Measurements from ENCODE around the gene CHD9.

CHD9 gene

DNA sequence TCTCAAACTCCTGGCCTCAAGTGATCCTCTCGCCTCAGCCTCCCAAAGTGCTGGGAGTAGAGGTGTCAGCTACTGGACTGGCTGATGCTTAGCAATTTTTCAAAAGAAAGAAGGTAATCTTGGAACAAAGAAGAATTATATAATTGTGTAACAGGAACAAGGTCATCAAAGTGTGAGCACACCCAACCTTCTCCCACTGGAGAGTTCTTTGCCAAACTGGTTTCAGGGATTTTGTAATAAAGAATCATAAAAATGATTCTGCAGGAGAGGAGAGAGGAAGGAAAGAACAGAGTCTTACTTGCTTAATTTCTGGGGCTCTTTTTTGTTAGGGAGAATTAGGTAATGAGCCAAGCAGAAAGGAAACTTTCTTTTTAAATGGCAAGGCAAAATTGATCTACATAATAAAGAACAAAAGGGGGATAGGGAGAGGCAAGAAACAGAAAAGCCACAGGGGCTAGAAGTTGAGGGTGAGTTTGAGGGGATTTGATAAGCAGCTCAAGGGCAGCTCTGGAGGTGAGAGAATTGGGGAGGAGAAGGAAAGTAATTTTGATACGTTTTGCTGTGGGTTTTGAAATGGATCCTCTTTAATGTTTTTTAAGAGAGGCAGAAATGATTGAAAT is 23.4 kb upstream of the CHD9 start:
- ChIA-PET CTCF (interaction anchor here (1.4 kb wide), 1 partner anchor 9 kb away, joined by 3 read pairs; no protein-coding TSS in a partner anchor), POLR2A (no interaction called here)
- no peaks in the 10 kb centered on the region for H3K4me1 ChIP-seq (ENCODE audit: control insufficient read depth, insufficient read depth, low read length)
- no peak overlapping the region for H3K27ac ChIP-seq (ENCODE audit: extremely low read depth, low read depth, low read length)
- H3K9me3 ChIP-seq (ENCODE audit: control insufficient read depth, insufficient read depth, low read depth, low read length) = no peaks in the 10 kb centered on the region; the same call in 1 of the 2 replicates
- H3K36me3 ChIP-seq (ENCODE audit: control insufficient read depth in 2 of 2, insufficient read depth in 1 of 2, low read length in 2 of 2) = no peaks in the 10 kb centered on the region
- no peak overlapping the region for H3K4me3 ChIP-seq (ENCODE audit: low read depth, low read length)
- TF ChIP-seq MZF1 (tag by site-specific recombination; IDR thresholded peaks at IDR 0.05; ENCODE audit: borderline replicate concordance) (no peak), ZNF184 (tag by site-specific recombination; IDR thresholded peaks at IDR 0.05) (no peak), RBAK (tag by site-specific recombination; IDR thresholded peaks at IDR 0.05) (no peak), ZNF843 (tag by site-specific recombination; IDR thresholded peaks at IDR 0.05) (no peak), GLIS2 (tag by site-specific recombination; IDR thresholded peaks at IDR 0.05) (no peak), ZFHX2 (tag by site-specific recombination; conservative IDR thresholded peaks at IDR 0.05) (no peak), ZFP69B (tag by site-specific recombination; IDR thresholded peaks at IDR 0.05) (no peak), ZNF830 (tag by site-specific recombination; IDR thresholded peaks at IDR 0.05; ENCODE audit: low read depth) (no peak), ZNF221 (tag by site-specific recombination; IDR thresholded peaks at IDR 0.05; ENCODE audit: borderline replicate concordance) (no peak)
- TF ChIP-seq, protein P1, sequence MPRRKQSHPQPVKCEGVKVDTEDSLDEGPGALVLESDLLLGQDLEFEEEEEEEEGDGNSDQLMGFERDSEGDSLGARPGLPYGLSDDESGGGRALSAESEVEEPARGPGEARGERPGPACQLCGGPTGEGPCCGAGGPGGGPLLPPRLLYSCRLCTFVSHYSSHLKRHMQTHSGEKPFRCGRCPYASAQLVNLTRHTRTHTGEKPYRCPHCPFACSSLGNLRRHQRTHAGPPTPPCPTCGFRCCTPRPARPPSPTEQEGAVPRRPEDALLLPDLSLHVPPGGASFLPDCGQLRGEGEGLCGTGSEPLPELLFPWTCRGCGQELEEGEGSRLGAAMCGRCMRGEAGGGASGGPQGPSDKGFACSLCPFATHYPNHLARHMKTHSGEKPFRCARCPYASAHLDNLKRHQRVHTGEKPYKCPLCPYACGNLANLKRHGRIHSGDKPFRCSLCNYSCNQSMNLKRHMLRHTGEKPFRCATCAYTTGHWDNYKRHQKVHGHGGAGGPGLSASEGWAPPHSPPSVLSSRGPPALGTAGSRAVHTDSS (tag by site-specific recombination; IDR thresholded peaks at IDR 0.05) = no peak
- TF ChIP-seq, protein P2, sequence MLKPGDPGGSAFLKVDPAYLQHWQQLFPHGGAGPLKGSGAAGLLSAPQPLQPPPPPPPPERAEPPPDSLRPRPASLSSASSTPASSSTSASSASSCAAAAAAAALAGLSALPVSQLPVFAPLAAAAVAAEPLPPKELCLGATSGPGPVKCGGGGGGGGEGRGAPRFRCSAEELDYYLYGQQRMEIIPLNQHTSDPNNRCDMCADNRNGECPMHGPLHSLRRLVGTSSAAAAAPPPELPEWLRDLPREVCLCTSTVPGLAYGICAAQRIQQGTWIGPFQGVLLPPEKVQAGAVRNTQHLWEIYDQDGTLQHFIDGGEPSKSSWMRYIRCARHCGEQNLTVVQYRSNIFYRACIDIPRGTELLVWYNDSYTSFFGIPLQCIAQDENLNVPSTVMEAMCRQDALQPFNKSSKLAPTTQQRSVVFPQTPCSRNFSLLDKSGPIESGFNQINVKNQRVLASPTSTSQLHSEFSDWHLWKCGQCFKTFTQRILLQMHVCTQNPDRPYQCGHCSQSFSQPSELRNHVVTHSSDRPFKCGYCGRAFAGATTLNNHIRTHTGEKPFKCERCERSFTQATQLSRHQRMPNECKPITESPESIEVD (tag by site-specific recombination; IDR thresholded peaks at IDR 0.05) = no peak

DNA sequence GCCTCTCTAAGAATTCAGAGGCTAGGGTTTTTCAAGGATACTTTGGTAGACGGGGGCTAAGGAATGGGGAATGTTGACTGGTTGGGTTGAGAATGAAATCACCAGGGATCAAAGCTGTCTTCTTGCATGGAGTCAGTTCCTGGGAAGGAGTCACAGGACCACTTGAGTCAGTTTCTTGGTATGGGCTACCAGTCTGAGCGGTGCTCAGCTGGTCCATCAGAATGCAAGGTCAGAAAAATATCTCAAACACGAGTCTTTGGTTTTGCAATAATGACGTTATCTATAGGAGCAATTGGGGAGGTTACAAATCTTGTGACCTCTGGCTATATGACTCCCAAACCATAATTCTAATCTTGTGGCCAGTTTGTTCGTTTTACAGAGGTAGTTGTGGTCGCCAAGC is 20.5 kb upstream of the CHD9 start:
- TF ChIP-seq ZNF221 (tag by site-specific recombination; IDR thresholded peaks at IDR 0.05; ENCODE audit: borderline replicate concordance) (no peak), ZBTB7A (tag by site-specific recombination; IDR thresholded peaks at IDR 0.05; ENCODE audit: low read depth) (no peak), ZNF138 (tag by site-specific recombination; IDR thresholded peaks at IDR 0.05; ENCODE audit: borderline replicate concordance) (no peak), ZNF843 (tag by site-specific recombination; IDR thresholded peaks at IDR 0.05) (no peak)
- TF ChIP-seq, protein P3, sequence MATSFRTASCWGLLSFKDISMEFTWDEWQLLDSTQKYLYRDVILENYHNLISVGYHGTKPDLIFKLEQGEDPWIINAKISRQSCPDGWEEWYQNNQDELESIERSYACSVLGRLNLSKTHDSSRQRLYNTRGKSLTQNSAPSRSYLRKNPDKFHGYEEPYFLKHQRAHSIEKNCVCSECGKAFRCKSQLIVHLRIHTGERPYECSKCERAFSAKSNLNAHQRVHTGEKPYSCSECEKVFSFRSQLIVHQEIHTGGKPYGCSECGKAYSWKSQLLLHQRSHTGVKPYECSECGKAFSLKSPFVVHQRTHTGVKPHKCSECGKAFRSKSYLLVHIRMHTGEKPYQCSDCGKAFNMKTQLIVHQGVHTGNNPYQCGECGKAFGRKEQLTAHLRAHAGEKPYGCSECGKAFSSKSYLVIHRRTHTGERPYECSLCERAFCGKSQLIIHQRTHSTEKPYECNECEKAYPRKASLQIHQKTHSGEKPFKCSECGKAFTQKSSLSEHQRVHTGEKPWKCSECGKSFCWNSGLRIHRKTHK (tag by site-specific recombination; IDR thresholded peaks at IDR 0.05) = no peak
- POLR2A ChIA-PET = no interaction called here
- H3K4me1 ChIP-seq (ENCODE audit: control insufficient read depth, insufficient read depth, low read length) = no peaks in the 10 kb centered on the region
- no peak overlapping the region for H3K27ac ChIP-seq (ENCODE audit: extremely low read depth, low read depth, low read length)
- H3K36me3 ChIP-seq (ENCODE audit: control insufficient read depth in 2 of 2, insufficient read depth in 1 of 2, low read length in 2 of 2) = no peaks in the 10 kb centered on the region
- CTCF ChIA-PET = interaction anchor here (0.6 to 0.7 kb wide), 2 partner anchors 72 to 173 kb away, joined by 3 to 4 read pairs; no protein-coding TSS in a partner anchor
- H3K9me3 ChIP-seq (ENCODE audit: control insufficient read depth, insufficient read depth, low read depth, low read length) = no peaks in the 10 kb centered on the region; the same call in 1 of the 2 replicates
- H3K4me3 ChIP-seq (ENCODE audit: low read depth, low read length) = no peak overlapping the region

DNA sequence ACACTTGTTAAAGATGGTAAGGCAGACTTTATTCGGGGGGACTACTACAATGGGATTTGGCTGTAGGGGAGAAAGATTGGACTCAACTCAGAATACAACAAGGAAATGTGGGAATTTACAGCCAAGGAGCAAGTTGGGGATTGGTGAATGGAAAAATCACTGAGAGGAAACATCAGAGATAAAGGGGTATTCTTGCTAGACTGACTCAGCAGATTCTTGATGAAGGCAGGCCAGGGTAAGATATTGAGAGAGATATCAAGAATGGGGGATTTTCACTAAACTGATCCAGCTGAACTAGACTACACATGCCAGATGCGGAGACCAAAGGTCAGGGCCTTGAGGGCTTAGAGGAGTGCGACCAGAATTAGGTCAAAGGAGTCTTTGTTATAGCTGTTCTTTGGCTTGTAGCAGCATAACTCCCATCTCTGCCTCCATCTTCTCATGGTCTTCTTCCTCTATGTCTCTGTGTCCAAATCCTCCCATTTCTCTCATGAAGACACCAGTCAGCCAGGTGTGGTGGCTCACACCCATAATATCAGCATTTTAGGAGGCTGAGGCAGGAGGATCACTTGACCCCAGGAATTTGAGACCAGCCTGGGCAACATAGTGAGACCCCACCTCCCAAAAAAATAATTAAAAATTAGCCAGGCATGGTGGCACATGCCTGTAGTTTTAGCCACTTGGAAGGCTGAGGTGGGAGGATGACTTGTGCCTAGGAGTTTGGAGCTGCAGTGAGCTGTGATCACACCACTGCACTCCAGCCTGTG is 19.4 kb upstream of the CHD9 start:
- H3K4me3 ChIP-seq (ENCODE audit: low read depth, low read length) = no peak overlapping the region
- no peak overlapping the region for H3K27ac ChIP-seq (ENCODE audit: extremely low read depth, low read depth, low read length)
- ChIA-PET POLR2A (interaction anchor here (0.6 kb wide), 1 partner anchor 264 kb away, joined by 3 read pairs; no protein-coding TSS in a partner anchor), CTCF (interaction anchor here (0.6 kb wide), 1 partner anchor 13 kb away, joined by 3 read pairs; no protein-coding TSS in a partner anchor)
- no peaks in the 10 kb centered on the region for H3K36me3 ChIP-seq (ENCODE audit: control insufficient read depth in 2 of 2, insufficient read depth in 1 of 2, low read length in 2 of 2)
- TF ChIP-seq ZNF501 (tag by site-specific recombination; IDR thresholded peaks at IDR 0.05) = no peak
- TF ChIP-seq ZNF121 (tag by site-specific recombination; IDR thresholded peaks at IDR 0.05) = 0 out of 2 replicates have a peak, but pooled peaks have one; percentile 27
- H3K4me1 ChIP-seq (ENCODE audit: control insufficient read depth, insufficient read depth, low read length) = no peaks in the 10 kb centered on the region
- H3K9me3 ChIP-seq (ENCODE audit: control insufficient read depth, insufficient read depth, low read depth, low read length) = no peaks in the 10 kb centered on the region; the same call in 1 of the 2 replicates

All from HEK293 (cell line).